Neuronal stem cell (in vitro differentiated cells): ENCODE results near the gene RPS15.

Experiments
- DNase-seq: peaks from one replicate; pipeline ENCODE4 v3.0.0-alpha.2; 2013; ENCODE audit warnings: low spot score
- H2AFZ ChIP-seq: one replicate; pipeline ENCODE4 v1.6.1; 2013; ENCODE audit warnings: mild to moderate bottlenecking, low read length, inconsistent platforms
- H2AK5ac ChIP-seq: 2 replicates; pipeline ENCODE4 v1.6.1; 2013; ENCODE audit warnings: low read depth, mild to moderate bottlenecking, inconsistent platforms, low read length, moderate library complexity, mixed read lengths
- H2BK120ac ChIP-seq: 2 replicates; pipeline ENCODE4 v1.6.1; 2013; ENCODE audit warnings: low read depth, mild to moderate bottlenecking, inconsistent platforms, low read length, moderate library complexity, mixed read lengths
- H2BK12ac ChIP-seq: one replicate; pipeline ENCODE4 v1.6.1; 2013; ENCODE audit warnings: low read length, inconsistent platforms
- H2BK15ac ChIP-seq: 2 replicates; pipeline ENCODE4 v1.6.1; 2013; ENCODE audit warnings: mild to moderate bottlenecking, low read length, inconsistent platforms, mixed read lengths
- H2BK5ac ChIP-seq: one replicate; pipeline ENCODE4 v1.6.1; 2013; ENCODE audit warnings: inconsistent platforms, mild to moderate bottlenecking, low read length, moderate library complexity
- H3K14ac ChIP-seq: one replicate; pipeline ENCODE4 v1.6.1; 2013; ENCODE audit warnings: low read length, inconsistent platforms
- H3K18ac ChIP-seq: 2 replicates; pipeline ENCODE4 v1.6.1; 2013; ENCODE audit warnings: low read length, inconsistent platforms
- H3K23ac ChIP-seq: 2 replicates; pipeline ENCODE4 v1.6.1; 2013; ENCODE audit warnings: low read depth, mild to moderate bottlenecking, mixed read lengths, low read length, inconsistent platforms; ENCODE audit not compliant: poor library complexity
- H3K27ac ChIP-seq: replicated peaks from 3 replicates; pipeline ENCODE4 v1.5.1; 2013; ENCODE audit warnings: low read length, inconsistent platforms
- H3K27me3 ChIP-seq, 3 experiments: 2 replicates each; pipeline ENCODE4 v1.6.1; 2013; ENCODE audit warnings: low read length in 3 of 3, mild to moderate bottlenecking in 2 of 3, inconsistent platforms in 1 of 3, low read depth in 1 of 3, mixed read lengths in 1 of 3, moderate library complexity in 1 of 3; ENCODE audit not compliant: control insufficient read depth in 3 of 3, insufficient read depth in 3 of 3
- H3K36me3 ChIP-seq, 2 donors: replicated peaks in 1 of 2; 2 replicates each; pipeline ENCODE4 v1.6.1; 2013; ENCODE audit warnings: low read length in 2 of 2; ENCODE audit not compliant: control insufficient read depth in 2 of 2, insufficient read depth in 2 of 2
- H3K4ac ChIP-seq: 2 replicates; pipeline ENCODE4 v1.6.1; 2013; ENCODE audit warnings: inconsistent platforms, mild to moderate bottlenecking, low read length, moderate library complexity
- H3K4me1 ChIP-seq, 2 donors: 1 replicate in 1 of 2; 2 replicates in 1 of 2; pipeline ENCODE4 v1.6.1; 2013; ENCODE audit warnings: low read length in 2 of 2, low read depth in 1 of 2; ENCODE audit not compliant: control insufficient read depth in 2 of 2, insufficient read depth in 1 of 2
- H3K4me2 ChIP-seq: one replicate; pipeline ENCODE4 v1.6.1; 2013; ENCODE audit warnings: mild to moderate bottlenecking, low read length, inconsistent platforms; ENCODE audit not compliant: insufficient read depth, poor library complexity, severe bottlenecking
- H3K4me3 ChIP-seq, 2 donors: 2 replicates each; pipeline ENCODE4 v1.5.1; 2013; ENCODE audit warnings: low read length in 2 of 2, mild to moderate bottlenecking in 2 of 2, inconsistent platforms in 1 of 2, moderate library complexity in 1 of 2
- H3K79me1 ChIP-seq: one replicate; pipeline ENCODE4 v1.6.1; 2013; ENCODE audit warnings: low read depth, mild to moderate bottlenecking, inconsistent platforms, low read length, moderate library complexity
- H3K9ac ChIP-seq: one replicate; pipeline ENCODE4 v1.6.1; 2013; ENCODE audit warnings: mild to moderate bottlenecking, low read depth, low read length, inconsistent platforms; ENCODE audit not compliant: poor library complexity
- H3K9me3 ChIP-seq, 2 donors: replicated peaks in 1 of 2; 2 replicates each; pipeline versions ENCODE3 to v1.6.1; 2013; ENCODE audit warnings: low read length in 2 of 2, mild to moderate bottlenecking in 2 of 2, inconsistent platforms in 1 of 2, low read depth in 1 of 2, mixed read lengths in 1 of 2, moderate library complexity in 1 of 2; ENCODE audit not compliant: control insufficient read depth in 2 of 2, insufficient read depth in 1 of 2
- H4K8ac ChIP-seq: one replicate; pipeline ENCODE4 v1.6.1; 2013; ENCODE audit warnings: low read depth, mild to moderate bottlenecking, inconsistent platforms, low read length, moderate library complexity
- H4K91ac ChIP-seq: one replicate; pipeline ENCODE4 v1.6.1; 2013; ENCODE audit warnings: low read length, low read depth, mild to moderate bottlenecking, inconsistent platforms; ENCODE audit not compliant: poor library complexity
- WGBS, 2 donors: extraction: QIAGEN DNeasy Blood & Tissue Kit; methylation state at CpG; one replicate each; pipeline ENCODE4 v1.1.7; 2013; ENCODE audit warnings: missing lambda C conversion rate in 2 of 2, mixed read lengths in 1 of 2; ENCODE audit not compliant: insufficient read length in 2 of 2, insufficient replicate concordance in 1 of 2; ENCODE audit errors: extremely low coverage in 2 of 2; 5-methylcytosine and 5-hydroxymethylcytosine counted together

The RPS15 gene

GRCh38 chr19:1452802-1453524, 14.8 kb downstream of the RPS15 start:
- Histone ChIP-seq H3K14ac (peak overlapping the region; percentile 97), H3K4me3 (peak overlapping the region in 1 of 2 donors; percentile 75), H3K27me3 (no peaks in the 10 kb centered on the region)

DNA sequence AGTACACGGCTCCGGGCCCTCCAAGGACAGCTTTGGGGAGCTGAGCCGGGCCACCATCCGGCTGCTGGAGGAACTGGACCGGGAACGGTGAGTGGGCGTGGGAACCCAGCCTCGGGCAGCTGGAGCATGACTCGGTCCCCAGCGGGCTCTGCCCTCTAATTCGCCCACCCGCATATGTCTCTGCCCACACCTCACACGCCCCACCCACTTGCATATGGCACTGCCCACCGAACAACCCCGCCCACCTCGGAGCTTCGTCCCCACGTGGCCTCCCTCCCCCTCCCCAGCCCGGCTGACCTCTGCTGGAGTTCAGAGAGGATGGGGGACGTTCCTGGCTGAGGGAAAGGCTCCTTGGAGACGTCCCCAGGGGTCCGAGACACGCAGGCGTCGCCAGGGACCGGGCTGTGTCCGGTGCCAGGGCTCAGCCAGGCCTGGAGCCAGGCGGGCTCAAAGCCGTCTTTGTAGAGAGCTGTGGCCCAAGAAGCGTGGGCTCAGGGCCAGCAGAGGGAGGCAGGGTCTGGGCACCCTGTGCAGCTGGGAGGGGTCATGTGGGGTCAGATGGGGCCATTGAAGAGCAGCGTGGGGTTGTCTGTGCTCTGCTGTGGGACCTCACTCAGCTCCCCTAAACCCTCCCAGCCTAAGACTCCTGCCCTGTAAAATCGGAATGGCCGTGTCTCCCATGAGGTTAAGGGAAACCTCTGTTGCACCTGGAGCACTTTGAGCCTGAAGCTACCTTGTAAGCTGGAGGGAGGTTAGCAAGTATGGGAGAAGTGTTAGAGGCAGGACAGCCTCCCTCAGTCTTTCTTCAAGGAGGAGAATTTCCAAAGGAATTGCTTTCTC, 15.5 kb downstream of the RPS15 start:
- Histone ChIP-seq H3K27me3 (no peaks in the 10 kb centered on the region), H3K79me1 (peaks cover 17% of the 10 kb centered on the region), H3K18ac (peak overlapping the region; percentile 99), H3K4ac (peak overlapping the region; percentile 76), H3K14ac (no peak overlapping the region), H2BK5ac (no peak overlapping the region), H3K36me3 (peaks cover 18 to 63% of the 10 kb centered on the region in 2 donors), H3K9ac (no peak overlapping the region), H3K23ac (no peak overlapping the region), H4K8ac (no peak overlapping the region), H2AFZ (no peak overlapping the region), H3K27ac (no peak overlapping the region), H4K91ac (no peak overlapping the region), H3K4me3 (no peak overlapping the region), H3K4me2 (no peak overlapping the region), H2BK120ac (no peak overlapping the region), H2BK12ac (no peak overlapping the region), H3K9me3 (no peaks in the 10 kb centered on the region), H3K4me1 (peaks cover 39 to 44% of the 10 kb centered on the region in 2 donors), H2BK15ac (peak overlapping the region; percentile 100), H2AK5ac (peak overlapping the region; percentile 99)
- no peak for DNase-seq
- no CpG with 5 or more reads among the region's 33 CpGs for WGBS, 2 donors

More at GRCh38 chr19:1452802-1453524, 14.8 kb downstream of the RPS15 start:
- Histone ChIP-seq H3K4me1 (peaks cover 39 to 45% of the 10 kb centered on the region in 2 donors), H2AFZ (no peak overlapping the region), H3K79me1 (peaks cover 17% of the 10 kb centered on the region), H3K9me3 (no peaks in the 10 kb centered on the region), H2AK5ac (peak overlapping the region; percentile 99), H2BK120ac (peak overlapping the region; percentile 100), H2BK12ac (peak overlapping the region; percentile 100), H3K4ac (peak overlapping the region; percentile 76), H3K23ac (peak overlapping the region; percentile 92), H3K4me2 (peak overlapping the region; percentile 25), H4K91ac (peak overlapping the region; percentile 98), H3K27ac (no peak overlapping the region), H3K18ac (peak overlapping the region; percentile 99), H2BK5ac (peak overlapping the region; percentile 94), H3K9ac (peak overlapping the region; percentile 92), H4K8ac (peak overlapping the region; percentile 48), H2BK15ac (peak overlapping the region; percentile 100), H3K36me3 (peaks cover 12 to 55% of the 10 kb centered on the region in 2 donors)
- no CpG with 5 or more reads among the region's 30 CpGs for WGBS, 2 donors
- DNase-seq: no peak

DNA sequence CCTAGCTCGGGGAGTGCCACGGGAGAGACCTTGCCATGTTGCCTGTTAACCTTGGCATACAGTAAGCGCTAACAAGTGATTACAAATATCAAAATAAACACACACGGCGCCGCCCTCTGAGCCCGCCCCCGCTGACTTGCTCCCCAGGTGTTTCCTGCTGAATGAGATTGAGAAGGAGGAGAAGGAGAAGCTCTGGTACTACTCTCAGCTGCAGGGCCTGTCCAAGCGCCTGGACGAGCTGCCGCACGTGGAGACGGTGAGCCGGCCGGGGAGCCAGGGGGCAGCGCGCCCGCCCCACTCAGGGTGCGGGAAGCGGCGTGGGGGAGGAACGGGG, 16.8 kb downstream of the RPS15 start:
- Histone ChIP-seq H3K9ac (no peak overlapping the region), H2BK5ac (no peak overlapping the region), H3K9me3 (no peaks in the 10 kb centered on the region), H3K27ac (no peak overlapping the region), H2BK120ac (no peak overlapping the region), H3K18ac (peak overlapping the region; percentile 80), H3K4me2 (no peak overlapping the region), H3K4me3 (peak overlapping the region in 1 of 2 donors; percentile 36), H2AFZ (no peak overlapping the region), H3K27me3 (no peaks in the 10 kb centered on the region), H3K79me1 (peaks cover 17% of the 10 kb centered on the region), H3K4me1 (peaks cover 32 to 35% of the 10 kb centered on the region in 2 donors), H3K36me3 (peaks cover 25 to 75% of the 10 kb centered on the region in 2 donors), H2BK12ac (peak overlapping the region; percentile 73), H4K8ac (no peak overlapping the region), H3K23ac (peak overlapping the region; percentile 91), H3K14ac (no peak overlapping the region), H4K91ac (no peak overlapping the region), H3K4ac (peak overlapping the region; percentile 53), H2AK5ac (peak overlapping the region; percentile 56), H2BK15ac (peak overlapping the region; percentile 26)
- WGBS, 2 donors: no CpG with 5 or more reads among the region's 22 CpGs
- DNase-seq: no peak
